HEK293 (cell line): ENCODE measurements around the gene CEP104.

ENCODE experiments used
- CTCF ChIA-PET: fragments of 350-600 bp; formaldehyde crosslinking; extraction: SDS; loops from one replicate; lab custom pipeline; 2021; ENCODE audit warnings: antibody characterized with exemption; lab: Yijun Ruan, JAX
- POLR2A ChIA-PET: fragments of 300-600 bp; formaldehyde crosslinking; extraction: SDS; loops from one replicate; lab custom pipeline; 2020; ENCODE audit warnings: antibody characterized with exemption, inconsistent platforms; lab: Yijun Ruan, JAX
- H3K27ac ChIP-seq: fragments of 200-500 bp; sonication (Bioruptor generic); 2 replicates; pipeline ENCODE4 v1.5.1; 2014; ENCODE audit warnings: low read depth, low read length, control low read depth, inconsistent platforms; ENCODE audit errors: extremely low read depth
- H3K36me3 ChIP-seq, 2 experiments: fragments of 200-500 bp in 1 of 2; sonication (Bioruptor generic) in 1 of 2; 1 replicate in 1 of 2; 2 replicates in 1 of 2; pipeline ENCODE4 v1.5.1; 2014 to 2017; ENCODE audit warnings: inconsistent platforms in 2 of 2, low read length in 2 of 2; ENCODE audit not compliant: control insufficient read depth in 2 of 2, insufficient read depth in 1 of 2
- H3K4me1 ChIP-seq: fragments of 200-500 bp; sonication (Bioruptor generic); 2 replicates; pipeline ENCODE4 v1.5.1; 2014; ENCODE audit warnings: mild to moderate bottlenecking, low read length, inconsistent platforms; ENCODE audit not compliant: control insufficient read depth, insufficient read depth
- H3K4me3 ChIP-seq: 2 replicates; pipeline ENCODE4 v1.5.1; 2011; ENCODE audit warnings: low read depth, mild to moderate bottlenecking, control low read depth, low read length, moderate library complexity
- H3K9me3 ChIP-seq: fragments of 200-500 bp; sonication (Bioruptor generic); 2 replicates; pipeline ENCODE4 v1.5.1; 2014; ENCODE audit warnings: low read depth, low read length, inconsistent platforms; ENCODE audit not compliant: control insufficient read depth, insufficient read depth
- EGR2 ChIP-seq: fragments of 450-650 bp; formaldehyde crosslinking; IDR thresholded peaks from 2 replicates; pipeline ENCODE4 v1.5.1; 2016; ENCODE audit warnings: low read depth, missing biosample characterization, missing genetic modification characterization
- FEZF1 ChIP-seq: fragments of 450-650 bp; formaldehyde crosslinking; IDR thresholded peaks from 2 replicates; pipeline ENCODE4 v1.5.1; 2016; ENCODE audit warnings: missing biosample characterization, missing genetic modification characterization
- GLI2 ChIP-seq: fragments of 450-650 bp; formaldehyde crosslinking; IDR thresholded peaks from 2 replicates; pipeline ENCODE4; 2017; ENCODE audit warnings: missing biosample characterization, missing genetic modification characterization, low read depth, borderline replicate concordance
- HOXC10 ChIP-seq: sonication (generic); formaldehyde crosslinking; IDR thresholded peaks from 2 replicates; pipeline ENCODE4 v1.8.1; 2023; ENCODE audit warnings: mild to moderate bottlenecking, missing genetic modification reagents
- PRDM2 ChIP-seq: fragments of 450-650 bp; formaldehyde crosslinking; IDR thresholded peaks from 2 replicates; pipeline ENCODE4 v1.5.1; 2016; ENCODE audit warnings: missing biosample characterization, missing genetic modification characterization, borderline replicate concordance
- REPIN1 ChIP-seq: fragments of 450-650 bp; formaldehyde crosslinking; IDR thresholded peaks from 2 replicates; pipeline ENCODE4 v1.5.1; 2017; ENCODE audit warnings: missing biosample characterization, missing genetic modification characterization, low read depth
- TRIM28 ChIP-seq: IDR thresholded peaks from 2 replicates; pipeline ENCODE4 v1.6.1; 2011; ENCODE audit warnings: low read length, control low read depth, borderline replicate concordance
- WT1 ChIP-seq: fragments of 450-650 bp; formaldehyde crosslinking; IDR thresholded peaks from 2 replicates; pipeline ENCODE4 v1.5.1; 2016; ENCODE audit warnings: missing biosample characterization, missing genetic modification characterization
- ZBTB17 ChIP-seq: fragments of 450-650 bp; formaldehyde crosslinking; IDR thresholded peaks from 2 replicates; pipeline ENCODE4 v1.5.1; 2016; ENCODE audit warnings: missing biosample characterization, missing genetic modification characterization
- ZBTB26 ChIP-seq: fragments of 450-650 bp; formaldehyde crosslinking; optimal IDR thresholded peaks from 2 replicates; pipeline ENCODE3; 2016; ENCODE audit warnings: missing biosample characterization, mild to moderate bottlenecking, missing genetic modification characterization
- ZFHX2 ChIP-seq: fragments of 450-650 bp; formaldehyde crosslinking; conservative IDR thresholded peaks from 2 replicates; pipeline ENCODE4 v1.5.1; 2016; ENCODE audit warnings: missing biosample characterization, missing genetic modification characterization
- ZNF133 ChIP-seq: fragments of 450-650 bp; formaldehyde crosslinking; IDR thresholded peaks from 2 replicates; pipeline ENCODE4 v1.5.1; 2016; ENCODE audit warnings: missing biosample characterization, missing genetic modification characterization
- ZNF266 ChIP-seq: fragments of 450-650 bp; formaldehyde crosslinking; IDR thresholded peaks from 2 replicates; pipeline ENCODE4 v1.5.1; 2016; ENCODE audit warnings: missing biosample characterization, missing genetic modification characterization, low read depth
- ZNF311 ChIP-seq: fragments of 450-650 bp; formaldehyde crosslinking; IDR thresholded peaks from 2 replicates; pipeline ENCODE4 v1.5.1; 2017; ENCODE audit warnings: missing biosample characterization, missing genetic modification characterization, borderline replicate concordance
- ZNF324 ChIP-seq: fragments of 450-650 bp; formaldehyde crosslinking; IDR thresholded peaks from 2 replicates; pipeline ENCODE4 v1.5.1; 2016; ENCODE audit warnings: missing biosample characterization, missing genetic modification characterization
- ZNF335 ChIP-seq: fragments of 450-650 bp; formaldehyde crosslinking; conservative IDR thresholded peaks from 2 replicates; pipeline ENCODE4 v1.5.1; 2016; ENCODE audit warnings: missing biosample characterization, missing genetic modification characterization
- ZNF341 ChIP-seq: fragments of 450-650 bp; formaldehyde crosslinking; IDR thresholded peaks from 2 replicates; pipeline ENCODE4; 2016; ENCODE audit warnings: low read depth, missing biosample characterization, missing genetic modification characterization
- ZNF354C ChIP-seq: fragments of 450-650 bp; formaldehyde crosslinking; IDR thresholded peaks from 2 replicates; pipeline ENCODE4 v1.5.1; 2016; ENCODE audit warnings: missing biosample characterization, missing genetic modification characterization, low read depth, borderline replicate concordance
- ZNF416 ChIP-seq: fragments of 450-650 bp; formaldehyde crosslinking; IDR thresholded peaks from 2 replicates; pipeline ENCODE4 v1.5.1; 2016; ENCODE audit warnings: missing biosample characterization, missing genetic modification characterization
- ZNF501 ChIP-seq: fragments of 450-650 bp; formaldehyde crosslinking; IDR thresholded peaks from 2 replicates; pipeline ENCODE4 v1.5.1; 2016; ENCODE audit warnings: missing biosample characterization, missing genetic modification characterization
- ZNF544 ChIP-seq: fragments of 450-650 bp; formaldehyde crosslinking; IDR thresholded peaks from 2 replicates; pipeline ENCODE4 v1.5.0; 2017; ENCODE audit warnings: missing biosample characterization, missing genetic modification characterization
- ZNF560 ChIP-seq: fragments of 450-650 bp; formaldehyde crosslinking; IDR thresholded peaks from 2 replicates; pipeline ENCODE4 v1.5.1; 2017; ENCODE audit warnings: missing biosample characterization, missing genetic modification characterization, borderline replicate concordance
- ZNF623 ChIP-seq: fragments of 450-650 bp; formaldehyde crosslinking; IDR thresholded peaks from 2 replicates; pipeline ENCODE4 v1.5.1; 2016; ENCODE audit warnings: missing biosample characterization, missing genetic modification characterization
- ZNF645 ChIP-seq: fragments of 450-650 bp; formaldehyde crosslinking; IDR thresholded peaks from 2 replicates; pipeline ENCODE4; 2016; ENCODE audit warnings: missing biosample characterization, missing genetic modification characterization
- ZNF664 ChIP-seq: fragments of 450-650 bp; formaldehyde crosslinking; IDR thresholded peaks from 2 replicates; pipeline ENCODE4 v1.5.1; 2016; ENCODE audit warnings: missing biosample characterization, missing genetic modification characterization
- ZNF747 ChIP-seq: fragments of 450-650 bp; formaldehyde crosslinking; IDR thresholded peaks from 2 replicates; pipeline ENCODE4 v1.5.1; 2016; ENCODE audit warnings: missing biosample characterization, missing genetic modification characterization
- ZSCAN4 ChIP-seq: fragments of 450-650 bp; formaldehyde crosslinking; IDR thresholded peaks from 2 replicates; pipeline ENCODE4 v1.5.1; 2017; ENCODE audit warnings: missing biosample characterization, missing genetic modification characterization

CEP104 gene

GRCh38 chr1:3787745-3788605 is 69.0 kb downstream of the CEP104 start:
- ChIA-PET POLR2A (interaction anchor here (0.6 to 0.7 kb wide), 2 partner anchors 14 to 74 kb away, joined by 3 read pairs; no protein-coding TSS in a partner anchor), CTCF (no interaction called here)
- Histone ChIP-seq H3K36me3 (peaks cover 23 to 95% of the 10 kb centered on the region in 2 experiments; a peak in 2 of 3 replicates), H3K4me1 (no peaks in the 10 kb centered on the region), H3K4me3 (no peak overlapping the region), H3K27ac (no peak overlapping the region), H3K9me3 (no peaks in the 10 kb centered on the region)
- no peak for TF ChIP-seq ZBTB26 (tag by site-specific recombination)
- no peak for TF ChIP-seq TRIM28
- no peak for TF ChIP-seq ZNF335 (tag by site-specific recombination)
- TF ChIP-seq ZNF133 (tag by site-specific recombination) = no peak
- TF ChIP-seq ZBTB17 (tag by site-specific recombination) = no peak
- no peak for TF ChIP-seq ZNF501 (tag by site-specific recombination)
- TF ChIP-seq ZSCAN4 (tag by site-specific recombination) = no peak
- TF ChIP-seq ZNF341 (tag by site-specific recombination) = no peak
- TF ChIP-seq PRDM2 (tag by site-specific recombination) = no peak
- no peak for TF ChIP-seq ZNF645 (tag by site-specific recombination)
- TF ChIP-seq WT1 = no peak
- TF ChIP-seq ZNF623 (tag by site-specific recombination) = no peak
- TF ChIP-seq ZNF544 (tag by site-specific recombination) = no peak
- no peak for TF ChIP-seq HOXC10 (CRISPR knock-in tag)
- no peak for TF ChIP-seq ZNF324 (tag by site-specific recombination)

- POLR2A ChIA-PET = interaction anchor here (0.6 to 0.7 kb wide), 2 partner anchors 13 to 73 kb away, joined by 3 read pairs; no protein-coding TSS in a partner anchor
- Histone ChIP-seq H3K9me3 (no peaks in the 10 kb centered on the region), H3K36me3 (peaks cover 24 to 95% of the 10 kb centered on the region in 2 experiments; a peak in 2 of 3 replicates), H3K4me3 (no peak overlapping the region), H3K4me1 (no peaks in the 10 kb centered on the region), H3K27ac (no peak overlapping the region)
- CTCF ChIA-PET = no interaction called here
- no peak for TF ChIP-seq ZFHX2 (tag by site-specific recombination)
- TF ChIP-seq ZNF266 (tag by site-specific recombination) = no peak
- TF ChIP-seq EGR2 (tag by site-specific recombination) = no peak
- TF ChIP-seq ZNF560 (tag by site-specific recombination) = no peak
- no peak for TF ChIP-seq FEZF1 (tag by site-specific recombination)
- no peak for TF ChIP-seq REPIN1 (tag by site-specific recombination)
- TF ChIP-seq GLI2 = no peak
- TF ChIP-seq ZNF747 (tag by site-specific recombination) = no peak
- no peak for TF ChIP-seq ZNF354C (tag by site-specific recombination)
- TF ChIP-seq ZNF311 (tag by site-specific recombination) = no peak
- TF ChIP-seq ZNF416 (tag by site-specific recombination) = no peak
- TF ChIP-seq ZNF664 (tag by site-specific recombination) = no peak
Measured at GRCh38 chr1:3787349-3787715, 69.7 kb downstream of the CEP104 start.
